DMS114 treated with DMSO at 0.1 percent for 48 hours (cell line): Measurements from ENCODE around the gene CCL26.
"Not testable (repeated sequence)": the region's sequence is repeated elsewhere in the genome, so short reads cannot be mapped to it uniquely, and the experiment has no call there.

Experiments used
- DNase-seq: peaks from one replicate; lab custom pipeline; 2025; ENCODE audit not compliant: unreplicated experiment; lab: John Stamatoyannopoulos, UW

The CCL26 gene

DNA sequence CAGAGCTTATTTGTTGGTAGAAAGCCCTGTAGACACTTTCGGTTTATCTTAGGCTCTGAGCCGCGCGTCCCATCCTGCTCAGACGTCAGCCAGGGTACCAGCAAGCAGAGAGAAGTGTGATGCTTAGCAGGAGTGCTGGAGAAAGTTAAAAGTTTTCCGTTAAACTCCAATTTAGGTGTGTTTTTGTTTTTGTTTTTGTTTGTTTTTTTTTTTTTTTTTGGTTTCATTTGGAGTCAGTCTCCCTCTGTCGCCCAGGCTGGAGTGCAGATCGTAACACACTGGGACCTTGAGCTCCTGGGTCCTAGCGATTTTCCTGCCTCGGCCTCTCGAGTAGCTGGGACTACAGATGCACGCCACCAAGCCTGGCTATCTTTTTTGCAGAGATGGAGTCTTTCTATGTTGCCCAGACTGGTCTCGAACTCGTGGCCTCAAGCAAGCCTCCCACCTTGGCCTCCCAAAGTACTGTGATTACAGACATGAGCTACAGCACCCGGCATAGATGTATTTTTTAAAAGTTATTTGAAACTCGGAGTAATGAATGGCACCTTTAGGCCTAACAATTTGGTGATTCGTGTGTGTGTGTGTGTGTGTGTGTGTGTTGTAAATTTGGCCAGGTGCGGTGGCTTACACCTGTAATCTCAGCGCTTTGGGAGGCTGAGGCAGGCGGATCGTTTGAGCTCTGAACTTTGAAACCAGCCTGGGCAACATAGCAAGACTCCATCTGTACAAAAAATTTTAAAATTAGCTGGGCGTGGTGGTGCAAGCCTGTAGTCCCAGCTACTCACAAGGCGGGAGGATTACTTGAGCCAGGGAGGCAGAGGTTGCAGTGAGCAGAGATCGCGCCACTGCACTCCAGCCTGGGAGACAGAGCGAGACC, 32.0 kb downstream of the CCL26 start:
- peak; percentile 44 for DNase-seq

DNA sequence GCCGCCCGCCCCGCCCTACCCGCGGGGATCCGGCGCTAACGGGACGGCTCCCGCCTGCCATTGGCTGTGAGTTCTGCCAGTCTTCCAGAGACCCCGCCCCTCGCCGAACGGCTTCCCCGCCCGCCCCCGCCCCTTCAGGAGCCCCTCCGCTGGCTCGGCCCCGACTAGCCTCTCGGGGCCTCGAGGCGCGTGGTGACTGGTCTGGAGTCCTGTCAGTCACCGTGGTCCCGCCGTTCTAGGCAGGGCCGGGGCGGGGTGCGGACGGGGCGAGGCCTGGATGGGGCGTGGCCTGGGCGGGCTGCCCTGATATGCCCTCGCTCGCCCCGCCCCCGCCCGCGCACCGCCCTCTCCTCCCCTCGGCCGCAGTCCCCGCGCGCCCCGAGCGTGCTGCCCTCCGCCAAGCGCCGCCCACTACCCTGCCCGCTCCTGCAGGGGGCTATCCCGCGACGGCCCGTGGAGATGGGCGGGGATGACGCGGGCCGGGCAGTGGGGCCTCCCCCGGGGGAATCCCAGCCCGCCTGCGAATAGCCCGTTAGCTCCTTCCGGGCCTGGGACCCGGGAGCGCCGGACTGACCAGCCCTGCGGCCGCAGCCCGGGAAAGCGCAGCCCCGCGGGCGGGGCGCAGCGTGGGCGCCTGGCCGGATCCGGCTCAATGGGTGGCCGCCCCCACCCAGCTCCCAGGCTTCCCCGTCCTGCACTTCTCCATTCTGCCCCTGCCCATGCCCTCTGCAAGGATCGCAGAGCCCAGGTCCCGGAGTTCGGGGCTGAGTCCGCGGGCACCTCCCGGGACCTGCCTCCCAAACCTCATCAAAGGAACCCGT, 32.8 kb downstream of the CCL26 start:
- DNase-seq = peak; percentile 86

GRCh38 chr7:75738604-75738974, 33.4 kb downstream of the CCL26 start, which contains the start of gene HIP1:
TSS of gene HIP1 (minus strand) at chr7:75738941. CDS start at chr7:75738920, 21 bp downstream.
- DNase-seq = no peak

DNA sequence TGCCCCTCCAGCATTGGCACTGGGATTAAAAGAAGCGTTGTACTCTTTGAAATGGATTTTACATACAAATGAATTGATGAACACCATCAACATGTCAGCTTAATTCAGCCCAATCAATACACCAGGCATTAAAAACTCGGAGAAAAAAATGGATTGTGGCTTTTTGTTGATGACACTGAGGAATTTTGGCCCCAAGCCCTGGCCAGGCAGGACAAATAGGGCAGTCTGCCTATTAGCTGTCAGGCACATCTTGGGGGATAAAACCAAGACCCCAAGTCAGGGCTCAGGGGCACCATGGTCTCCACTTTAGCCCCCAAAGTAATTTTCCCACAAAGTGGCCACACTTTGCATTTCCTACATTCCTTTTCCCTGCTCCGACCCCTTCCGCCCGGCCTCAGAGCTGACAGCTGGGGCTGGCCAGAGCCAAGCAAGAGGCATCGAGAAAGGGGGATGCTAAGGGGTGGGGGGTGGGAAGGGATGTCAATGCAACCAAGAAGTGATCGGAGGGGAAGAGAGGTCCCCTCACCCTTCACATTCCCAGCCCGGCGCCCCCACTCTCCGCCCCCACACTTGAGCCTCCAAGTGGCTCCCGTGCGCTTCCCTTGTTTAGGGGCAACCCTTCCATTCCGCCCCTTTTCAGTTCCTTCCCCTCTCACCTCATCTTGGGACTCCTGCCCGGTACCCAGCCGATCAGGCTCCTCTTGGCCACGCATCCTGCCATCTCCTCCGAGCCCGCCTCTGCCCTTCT, 34.0 kb downstream of the CCL26 start:
- no peak for DNase-seq

DNA sequence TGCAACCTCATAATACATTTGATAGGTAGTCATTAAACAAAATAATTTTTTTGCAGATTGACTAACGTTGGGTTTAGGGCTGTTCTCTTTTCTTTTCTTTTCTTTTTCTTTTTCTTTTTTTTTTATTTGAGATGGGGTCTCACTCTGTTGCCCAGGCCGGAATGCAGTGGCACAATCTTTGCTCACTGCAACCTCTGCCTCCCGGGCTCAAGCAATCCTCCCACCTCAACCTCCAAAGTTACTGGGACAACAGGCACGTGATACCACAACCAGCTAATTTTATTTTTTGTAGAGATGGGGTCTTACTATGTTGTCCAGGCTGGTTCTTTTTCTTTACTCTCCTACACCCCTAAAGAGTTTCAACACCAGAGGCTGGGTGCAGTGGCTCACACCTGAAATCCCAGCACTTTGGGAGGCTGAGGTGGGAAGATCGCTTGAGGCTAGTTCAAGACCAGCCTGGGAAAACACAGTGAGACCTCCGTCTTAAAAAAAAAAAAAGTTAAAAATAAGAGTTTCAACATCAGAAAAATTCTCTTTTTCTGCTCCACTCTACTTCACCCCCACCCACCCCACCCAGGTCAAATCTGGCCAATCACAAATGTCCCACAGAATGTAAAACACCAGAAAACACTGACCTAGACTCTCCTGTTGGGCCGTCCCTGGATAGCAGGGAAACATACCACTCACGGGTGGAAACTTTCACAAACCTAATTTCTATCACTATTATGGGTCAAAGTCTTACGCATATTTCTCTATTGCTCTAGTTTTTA, 36.2 kb downstream of the CCL26 start:
- DNase-seq = no peak

- DNase-seq = no peak
Measured at GRCh38 chr7:75734586-75735458, 37.2 kb downstream of the CCL26 start.

DNA sequence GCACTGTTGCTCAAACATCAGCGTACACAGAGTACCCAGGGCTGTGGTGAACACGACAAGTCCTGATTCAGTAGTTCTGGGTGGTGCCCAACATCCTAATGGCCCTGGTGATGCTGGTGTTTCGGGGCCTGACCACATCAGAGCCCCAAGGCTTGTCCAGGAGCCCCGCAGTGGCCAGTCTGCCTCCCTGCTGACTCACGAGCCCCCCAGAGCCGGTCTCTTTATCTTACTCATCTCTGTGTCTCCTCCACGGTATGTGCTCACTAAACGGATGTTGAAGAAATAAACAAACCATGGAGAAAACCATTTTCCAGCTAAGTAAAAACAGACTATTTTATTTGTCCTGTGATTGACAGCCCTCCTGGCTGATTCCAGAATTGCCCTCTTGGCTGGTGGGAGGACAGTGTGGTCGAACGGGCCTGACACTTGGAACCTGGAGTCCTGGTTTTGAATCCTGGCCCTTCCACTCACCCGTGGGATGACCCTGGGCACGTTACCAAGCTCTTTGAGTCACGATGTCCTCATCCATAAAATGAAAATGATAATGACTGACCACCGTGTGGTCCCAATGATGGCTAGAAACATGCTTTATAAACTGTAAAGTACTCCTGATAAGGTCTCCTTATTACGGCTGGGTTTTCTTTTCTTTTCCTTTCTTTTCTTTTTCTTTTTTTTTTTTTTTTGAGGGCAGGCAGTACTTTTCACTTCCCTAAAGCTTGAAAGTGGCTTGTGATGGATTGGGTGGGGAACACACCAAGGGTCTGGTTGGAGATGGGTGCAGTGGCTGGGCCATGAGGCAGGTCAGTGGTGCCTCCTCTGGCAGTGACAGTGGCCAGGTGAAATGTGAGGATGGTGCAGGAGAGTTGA, 39.0 kb downstream of the CCL26 start:
- DNase-seq = no peak

DNA sequence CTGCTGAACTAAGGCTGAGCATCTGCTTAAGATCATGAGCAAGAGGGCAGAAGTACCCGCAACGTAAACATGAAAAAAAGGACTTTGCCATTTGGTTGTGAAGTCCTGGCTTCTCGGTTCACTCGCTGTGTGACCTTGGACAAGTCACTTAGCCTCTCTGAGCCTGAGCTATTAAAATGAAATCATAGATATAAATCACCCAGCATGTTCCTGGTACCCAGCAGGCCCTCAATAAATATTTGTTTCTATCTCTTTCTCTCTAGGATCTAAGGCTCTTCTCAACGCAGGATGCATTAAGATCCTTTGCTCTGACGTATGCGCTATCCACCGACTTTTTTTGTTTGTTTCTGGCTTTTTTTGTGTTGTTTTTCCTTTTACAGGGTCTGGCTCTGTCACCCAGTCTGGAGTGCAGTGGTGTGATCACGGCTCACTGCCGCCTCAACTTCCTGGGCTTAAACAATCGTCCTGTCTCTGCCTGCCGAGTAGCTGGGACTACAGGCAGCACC, 39.9 kb downstream of the CCL26 start:
- DNase-seq = no peak

GRCh38 chr7:75729851-75730274, 42.1 kb downstream of the CCL26 start:
- DNase-seq = no peak

DNA sequence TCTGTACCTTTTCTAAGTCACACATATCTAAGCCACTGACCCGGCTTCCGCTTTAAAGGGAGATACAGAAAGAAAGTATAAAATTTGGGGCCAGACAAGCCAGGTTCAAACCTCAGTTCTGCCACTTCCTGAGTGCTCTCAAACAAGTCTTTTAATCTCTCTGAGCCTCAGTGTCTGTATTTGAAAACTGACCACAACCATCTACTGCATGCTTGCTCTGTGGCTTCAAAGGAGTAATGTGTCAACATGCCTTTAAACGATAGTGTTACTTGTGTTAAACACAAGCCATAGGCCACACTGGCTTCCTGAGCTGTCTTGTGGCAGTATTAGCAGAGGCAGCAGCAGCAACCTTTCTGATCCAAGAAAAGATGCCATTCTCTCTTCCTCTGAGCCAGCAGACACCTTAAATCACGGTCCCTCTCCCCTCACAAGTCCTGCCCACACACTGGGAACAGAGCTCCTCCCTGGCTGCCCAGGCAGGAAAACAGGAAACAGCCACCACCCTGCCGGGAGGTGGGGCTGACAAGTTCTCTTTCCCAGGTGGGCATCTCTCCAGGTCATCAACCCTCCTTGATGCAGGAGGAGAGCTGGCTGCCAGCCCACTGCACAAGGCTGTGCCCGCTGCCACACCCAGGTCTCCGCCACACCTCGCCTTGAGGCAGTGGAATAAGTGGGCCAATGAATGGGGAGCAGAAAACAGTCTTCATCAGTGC, 44.0 kb downstream of the CCL26 start:
- no peak for DNase-seq

DNA sequence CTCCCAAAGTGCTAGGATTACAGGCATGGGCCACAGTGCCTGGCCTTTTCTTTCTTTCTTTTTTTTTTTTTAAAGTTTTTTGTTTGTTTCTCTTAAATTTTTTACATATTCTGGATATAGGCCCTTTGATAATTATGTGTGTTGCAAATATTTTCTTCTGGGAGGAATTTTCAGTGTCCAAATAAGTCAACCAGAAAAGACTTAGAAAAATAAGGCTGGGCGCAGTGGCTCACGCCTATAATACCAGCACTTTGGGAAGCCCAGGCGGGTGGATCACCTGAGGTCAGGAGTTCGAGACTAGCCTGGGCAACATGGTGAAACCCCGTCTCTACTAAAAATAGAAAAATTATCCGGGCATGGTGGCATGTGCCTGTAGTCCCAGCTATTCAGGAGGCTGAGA, 44.7 kb downstream of the CCL26 start:
- DNase-seq = not testable (repeated sequence)

- DNase-seq = no peak
Measured at GRCh38 chr7:75725306-75725705, 46.7 kb downstream of the CCL26 start.

DNA sequence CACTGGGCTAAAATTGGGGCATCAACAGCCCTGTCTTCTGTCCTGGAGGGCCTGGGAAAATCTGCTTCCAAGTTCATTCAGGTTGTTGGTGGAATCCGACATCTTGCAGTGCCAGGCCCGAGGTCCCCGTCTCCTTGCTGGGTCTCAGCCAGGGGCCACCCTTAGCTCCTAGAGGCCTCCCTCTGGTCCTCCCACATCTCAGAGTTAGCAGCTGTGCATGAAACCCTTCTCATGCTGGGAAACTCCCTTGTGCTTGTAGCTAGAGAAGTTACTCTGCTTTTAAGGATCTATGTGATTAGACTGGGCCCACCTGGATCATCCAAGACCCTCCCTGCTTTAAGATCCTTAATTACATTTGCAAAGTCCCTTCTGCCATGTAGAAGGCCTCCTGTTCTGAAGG, 48.6 kb downstream of the CCL26 start:
- no peak for DNase-seq

DNA sequence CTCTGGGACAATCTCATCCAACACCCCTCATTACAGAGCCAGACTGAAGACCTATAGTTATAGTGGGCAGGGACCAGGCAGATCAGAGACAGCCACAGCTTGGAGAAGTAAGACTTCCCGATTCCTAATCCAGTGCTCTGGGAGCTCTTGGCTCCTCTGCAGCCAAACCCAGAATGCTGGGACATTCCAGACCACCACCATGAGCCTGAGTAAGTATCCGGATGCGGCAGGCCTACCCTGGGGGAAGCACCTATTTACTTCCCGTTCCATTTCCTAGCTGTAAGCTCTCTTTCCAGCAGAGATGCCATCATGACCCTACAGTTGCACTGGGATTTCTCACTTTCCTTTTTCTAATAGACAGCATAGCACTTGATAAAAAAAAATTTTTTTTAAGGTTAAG, 49.6 kb downstream of the CCL26 start:
- no peak for DNase-seq

DNA sequence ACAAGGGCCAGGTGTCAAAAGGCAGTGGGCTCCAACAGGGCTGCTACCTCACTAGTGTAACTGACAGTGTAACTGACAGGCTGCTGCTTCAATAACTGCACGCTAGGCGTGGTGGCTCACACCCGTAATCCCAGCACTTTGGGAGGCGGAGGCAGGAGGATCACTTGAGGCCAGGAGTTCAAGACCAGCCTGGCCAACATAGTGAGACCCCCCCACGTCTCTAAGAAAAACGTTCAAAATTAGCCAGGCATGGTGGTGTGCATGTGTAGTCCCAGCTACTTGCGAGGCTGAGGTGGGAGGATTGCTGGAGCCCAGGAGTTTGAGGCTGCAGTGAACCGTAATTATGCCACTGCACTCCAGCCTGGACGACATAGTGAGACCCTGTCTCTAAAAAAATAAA, 50.1 kb downstream of the CCL26 start:
- not testable (repeated sequence) for DNase-seq

DNA sequence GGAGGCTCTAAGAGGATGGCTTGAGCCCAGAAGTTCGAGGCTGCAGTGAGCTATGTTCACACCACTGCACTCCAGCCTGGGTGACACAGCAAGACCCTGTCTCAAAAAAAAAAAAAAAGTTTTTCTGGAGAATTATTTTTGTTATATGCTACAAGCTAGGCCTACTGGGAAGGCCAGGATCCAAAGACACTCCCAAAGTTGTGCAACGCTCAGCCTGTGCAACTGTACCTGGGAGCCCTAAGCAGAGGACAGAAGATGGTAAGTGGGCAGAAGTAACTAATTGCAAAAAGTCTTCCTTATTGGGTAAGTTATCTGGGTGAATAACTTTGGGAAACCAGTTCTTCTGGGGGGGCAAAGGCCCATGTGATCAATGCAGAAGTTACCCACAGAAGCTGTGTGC, 50.6 kb downstream of the CCL26 start:
- no peak for DNase-seq

DNA sequence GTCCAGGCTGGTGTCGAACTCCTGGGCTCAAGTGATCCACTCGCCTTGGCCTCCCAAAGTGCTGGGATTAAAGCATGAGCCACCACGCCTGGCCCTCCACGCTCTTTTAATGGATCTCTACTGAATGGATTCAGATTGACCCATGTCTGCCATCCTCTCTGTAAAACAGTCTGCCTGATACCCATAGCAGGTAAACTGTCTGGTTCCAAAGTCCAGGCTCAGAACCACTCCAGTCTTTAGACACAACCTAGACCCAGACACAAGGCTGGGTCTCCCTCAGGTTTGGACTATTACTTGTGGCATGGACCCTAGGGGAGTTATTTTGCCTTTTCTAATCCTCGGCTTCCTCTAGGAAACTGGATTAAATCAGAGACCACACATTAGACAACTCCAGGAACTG, 52.4 kb downstream of the CCL26 start:
- no peak for DNase-seq
